Trophoblast cell (in vitro differentiated cells and primary cell): Measurements from ENCODE around the gene COX6B2.
A peak's percentile ranks its signal among the peaks of the same experiment; 100 is the strongest.

ENCODE experiments used
- DNase-seq, 2 donors: peaks; one replicate each; pipeline ENCODE4 v3.0.0-alpha.2; 2016
- H2AFZ ChIP-seq: 2 replicates; pipeline ENCODE4 v1.6.1; 2013; ENCODE audit warnings: low read length, moderate library complexity, mild to moderate bottlenecking; ENCODE audit not compliant: insufficient read depth, poor library complexity
- H2AK5ac ChIP-seq: 2 replicates; pipeline ENCODE4 v1.6.1; 2013; ENCODE audit warnings: mild to moderate bottlenecking, low read length
- H2BK120ac ChIP-seq: 2 replicates; pipeline ENCODE4 v1.6.1; 2013; ENCODE audit warnings: low read length, mild to moderate bottlenecking, moderate library complexity; ENCODE audit not compliant: insufficient read depth, poor library complexity
- H2BK12ac ChIP-seq: 2 replicates; pipeline ENCODE4 v1.6.1; 2013; ENCODE audit warnings: mild to moderate bottlenecking, low read length, moderate library complexity
- H2BK5ac ChIP-seq: 2 replicates; pipeline ENCODE4 v1.6.1; 2013; ENCODE audit warnings: low read length, low read depth, moderate library complexity, mild to moderate bottlenecking; ENCODE audit not compliant: poor library complexity
- H3K14ac ChIP-seq: 2 replicates; pipeline ENCODE4 v1.6.1; 2013; ENCODE audit warnings: mild to moderate bottlenecking, low read length
- H3K18ac ChIP-seq: 2 replicates; pipeline ENCODE4 v1.6.1; 2013; ENCODE audit warnings: mild to moderate bottlenecking, low read length
- H3K23ac ChIP-seq: 2 replicates; pipeline ENCODE4 v1.6.1; 2013; ENCODE audit warnings: low read length
- H3K27ac ChIP-seq: 2 replicates; pipeline ENCODE4 v1.5.1; 2013; ENCODE audit warnings: low read depth, mild to moderate bottlenecking, inconsistent platforms, low read length, moderate library complexity
- H3K27me3 ChIP-seq: 2 replicates; pipeline ENCODE4 v1.6.1; 2013; ENCODE audit warnings: inconsistent platforms, mild to moderate bottlenecking, low read length, moderate library complexity; ENCODE audit not compliant: insufficient read depth
- H3K36me3 ChIP-seq, 2 experiments: 1 replicate in 1 of 2; 2 replicates in 1 of 2; pipeline ENCODE4 v1.6.1; 2013; ENCODE audit warnings: low read length in 2 of 2, mild to moderate bottlenecking in 2 of 2, moderate library complexity in 1 of 2; ENCODE audit not compliant: insufficient read depth in 2 of 2, control insufficient read depth in 1 of 2
- H3K4ac ChIP-seq: 2 replicates; pipeline ENCODE4 v1.6.1; 2013; ENCODE audit warnings: low read depth, mild to moderate bottlenecking, low read length, moderate library complexity
- H3K4me1 ChIP-seq, 2 experiments: 1 replicate in 1 of 2; 2 replicates in 1 of 2; pipeline ENCODE4 v1.6.1; 2013; ENCODE audit warnings: low read length in 2 of 2, mild to moderate bottlenecking in 2 of 2, moderate library complexity in 1 of 2; ENCODE audit not compliant: insufficient read depth in 2 of 2, control insufficient read depth in 1 of 2
- H3K4me2 ChIP-seq: 2 replicates; pipeline ENCODE4 v1.6.1; 2013; ENCODE audit warnings: inconsistent platforms, mild to moderate bottlenecking, low read length, moderate library complexity
- H3K4me3 ChIP-seq: 2 replicates; pipeline ENCODE4 v1.5.1; 2013; ENCODE audit warnings: mild to moderate bottlenecking, low read depth, low read length, inconsistent platforms
- H3K79me1 ChIP-seq: one replicate; pipeline ENCODE4 v1.6.1; 2013; ENCODE audit warnings: low read length
- H3K79me2 ChIP-seq: 2 replicates; pipeline ENCODE4 v1.6.1; 2013; ENCODE audit warnings: low read length, mild to moderate bottlenecking; ENCODE audit not compliant: control insufficient read depth, insufficient read depth, poor library complexity
- H3K9ac ChIP-seq: 2 replicates; pipeline ENCODE4 v1.6.1; 2013; ENCODE audit warnings: mild to moderate bottlenecking, low read length
- H3K9me3 ChIP-seq: 2 replicates; pipeline ENCODE4 v1.6.1; 2013; ENCODE audit warnings: low read depth, mild to moderate bottlenecking, control low read depth, inconsistent platforms, low read length; ENCODE audit not compliant: insufficient read depth
- H4K12ac ChIP-seq: 2 replicates; pipeline ENCODE4 v1.6.1; 2013; ENCODE audit warnings: low read depth, mild to moderate bottlenecking, low read length, moderate library complexity
- H4K8ac ChIP-seq: 2 replicates; pipeline ENCODE4 v1.6.1; 2013; ENCODE audit warnings: low read depth, mild to moderate bottlenecking, low read length, moderate library complexity
- H4K91ac ChIP-seq: one replicate; pipeline ENCODE4 v1.6.1; 2013; ENCODE audit warnings: low read depth, mild to moderate bottlenecking, low read length, moderate library complexity
- WGBS: extraction: QIAGEN DNeasy Blood & Tissue Kit; methylation state at CpG from one replicate; pipeline ENCODE4 v1.1.7; 2013; ENCODE audit warnings: missing lambda C conversion rate; ENCODE audit not compliant: insufficient read length, insufficient coverage; ENCODE audit errors: extremely low coverage; 5-methylcytosine and 5-hydroxymethylcytosine counted together

COX6B2 gene

DNA sequence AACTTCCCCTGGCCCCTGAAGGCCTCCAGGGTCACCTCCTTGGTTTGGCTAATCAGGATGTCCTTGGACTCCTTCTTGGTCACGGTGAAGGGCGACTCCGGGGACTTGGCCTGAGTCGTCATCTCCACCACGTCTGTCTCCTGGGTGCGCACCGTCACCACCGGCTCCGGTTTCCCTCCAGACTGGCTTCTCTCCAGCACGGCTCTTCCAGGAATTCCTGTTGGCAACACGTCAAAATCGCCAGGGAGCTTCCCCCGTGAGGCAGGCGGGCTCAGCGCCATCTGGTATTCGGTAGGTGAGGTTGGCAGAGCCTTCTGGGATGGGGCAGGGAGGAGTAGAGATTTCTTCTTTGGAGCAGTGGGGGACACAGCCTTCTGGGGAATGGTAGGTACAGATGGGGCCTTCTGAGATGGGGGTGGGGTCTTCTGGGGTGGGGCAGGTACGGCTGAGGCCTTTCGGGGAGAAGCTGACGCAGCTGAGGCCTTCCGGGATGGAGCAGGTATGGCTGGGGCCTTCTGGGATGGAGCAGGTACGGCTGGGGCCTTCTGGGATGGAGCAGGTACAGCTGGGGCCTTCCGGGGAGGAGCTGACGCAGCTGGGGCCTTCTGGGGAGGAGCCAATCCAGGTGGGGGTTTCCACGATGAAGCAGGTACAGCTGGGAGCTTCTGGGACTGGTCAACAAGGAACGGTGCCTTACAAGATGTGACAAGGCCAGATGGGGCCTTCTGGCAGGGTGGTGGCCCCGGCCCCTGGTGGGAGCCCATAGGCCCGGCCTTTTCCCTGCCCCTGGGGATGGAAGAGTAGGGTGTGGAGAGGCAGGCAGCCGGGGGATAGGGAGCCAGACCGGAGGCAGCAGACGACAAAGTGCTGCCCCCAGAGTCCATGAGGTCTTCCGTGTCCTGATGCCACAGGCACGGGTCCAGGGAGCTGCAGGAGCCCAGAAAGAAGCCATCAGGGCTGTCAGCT is 4.7 kb upstream of the COX6B2 start:
- H3K9ac ChIP-seq, result no peak overlapping the region
- H2BK12ac ChIP-seq, result no peak overlapping the region
- no peak overlapping the region for H3K14ac ChIP-seq
- no peak overlapping the region for H2BK120ac ChIP-seq
- no peak overlapping the region for H3K4ac ChIP-seq
- H4K8ac ChIP-seq, result no peak overlapping the region
- no peaks in the 10 kb centered on the region for H3K79me2 ChIP-seq
- DNase-seq, result no peak
- peaks cover 3% of the 10 kb centered on the region for H3K79me1 ChIP-seq
- H3K27ac ChIP-seq, result no peak overlapping the region
- no CpG with 5 or more reads among the region's 32 CpGs for WGBS
- no peak overlapping the region for H3K18ac ChIP-seq
- H4K91ac ChIP-seq, result no peak overlapping the region
- no peak overlapping the region for H3K4me3 ChIP-seq
- peaks cover 4% of the 10 kb centered on the region for H3K27me3 ChIP-seq
- H3K36me3 ChIP-seq, result no peaks in the 10 kb centered on the region
- H3K4me1 ChIP-seq, result peaks cover 5 to 12% of the 10 kb centered on the region in 2 experiments
- no peak overlapping the region for H3K4me2 ChIP-seq
- no peak overlapping the region for H2AFZ ChIP-seq
- no peak overlapping the region for H2BK5ac ChIP-seq
- peaks cover 1% of the 10 kb centered on the region for H3K9me3 ChIP-seq
- no peak overlapping the region for H3K23ac ChIP-seq
- no peak overlapping the region for H2AK5ac ChIP-seq
- H4K12ac ChIP-seq, result no peak overlapping the region

DNA sequence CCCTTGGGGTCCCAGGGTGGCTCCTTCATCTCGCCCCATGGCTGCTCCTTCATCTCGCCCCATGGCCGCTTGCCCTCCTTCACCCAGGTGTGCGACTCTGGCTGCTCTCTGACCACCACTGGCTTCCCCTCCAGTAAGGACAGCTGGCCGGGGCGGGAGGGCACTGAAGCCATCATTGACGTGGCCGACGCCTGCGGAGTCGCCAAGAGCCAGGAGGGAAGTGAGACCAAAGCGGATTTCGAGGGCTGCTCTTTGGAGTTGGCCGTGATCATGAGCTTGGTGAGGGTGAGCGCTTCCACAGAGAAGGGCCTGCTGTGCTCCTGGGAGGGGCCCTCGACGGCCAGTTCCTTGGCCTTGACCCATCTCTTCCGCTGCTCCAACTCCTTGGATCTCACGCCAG is 4.0 kb upstream of the COX6B2 start:
- WGBS, result no CpG with 5 or more reads among the region's 19 CpGs

DNA sequence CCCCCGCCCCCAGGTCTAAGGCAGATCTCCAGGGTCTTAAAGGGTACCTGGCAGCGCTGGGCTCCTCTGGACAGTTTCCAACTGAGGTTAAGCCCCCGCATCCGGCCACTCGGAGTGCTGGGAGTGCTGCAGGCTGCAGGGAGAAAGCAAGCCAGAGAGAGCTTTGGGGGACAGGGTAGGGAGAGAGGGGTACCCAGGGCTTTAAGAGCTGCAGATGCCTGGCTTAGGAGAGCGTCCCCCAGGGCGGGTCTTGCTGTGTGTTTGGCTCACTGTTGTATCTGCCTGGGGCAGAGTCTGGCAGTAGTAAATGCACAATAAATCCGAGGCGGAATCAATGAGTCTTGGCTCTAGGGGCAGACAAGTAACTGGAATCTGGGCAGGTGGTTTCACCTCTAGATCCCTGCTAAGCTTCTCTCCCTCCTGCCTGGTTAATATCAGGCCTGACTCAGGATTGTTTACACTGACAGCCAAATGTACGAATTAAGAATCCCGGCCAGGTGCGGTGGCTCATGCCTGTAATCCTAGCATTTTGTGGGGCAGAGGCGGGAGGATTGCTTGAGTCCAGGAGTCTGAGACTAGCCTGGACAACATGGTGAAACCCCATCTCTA is 798 bp upstream of the COX6B2 start:
- no peak overlapping the region for H2BK120ac ChIP-seq
- H3K27ac ChIP-seq, result no peak overlapping the region
- no peak overlapping the region for H2AFZ ChIP-seq
- peaks cover 16% of the 10 kb centered on the region for H3K27me3 ChIP-seq
- H3K14ac ChIP-seq, result no peak overlapping the region
- H2BK12ac ChIP-seq, result no peak overlapping the region
- no peaks in the 10 kb centered on the region for H3K36me3 ChIP-seq
- H3K79me2 ChIP-seq, result no peaks in the 10 kb centered on the region
- H4K12ac ChIP-seq, result no peak overlapping the region
- no CpG with 5 or more reads among the region's 13 CpGs for WGBS
- H2AK5ac ChIP-seq, result no peak overlapping the region
- no peak overlapping the region for H4K91ac ChIP-seq
- H3K23ac ChIP-seq, result no peak overlapping the region
- H3K4me1 ChIP-seq, result peaks cover 4 to 15% of the 10 kb centered on the region in 2 experiments
- H3K9ac ChIP-seq, result no peak overlapping the region
- H3K4me3 ChIP-seq, result no peak overlapping the region
- H2BK5ac ChIP-seq, result no peak overlapping the region
- H3K4ac ChIP-seq, result no peak overlapping the region
- H3K79me1 ChIP-seq, result peaks cover 1% of the 10 kb centered on the region
- H3K4me2 ChIP-seq, result peak overlapping the region; percentile 9
- H3K18ac ChIP-seq, result no peak overlapping the region
- H3K9me3 ChIP-seq, result peaks cover 8% of the 10 kb centered on the region
- H4K8ac ChIP-seq, result no peak overlapping the region
- DNase-seq, result no peak

More for the DNA sequence above, 4.0 kb upstream of the COX6B2 start:
- Histone ChIP-seq H3K27ac (no peak overlapping the region), H2BK120ac (no peak overlapping the region), H3K4me3 (no peak overlapping the region), H4K12ac (no peak overlapping the region), H3K14ac (no peak overlapping the region), H3K36me3 (no peaks in the 10 kb centered on the region), H2AFZ (no peak overlapping the region), H3K4me2 (no peak overlapping the region), H3K9me3 (peaks cover 5% of the 10 kb centered on the region), H2BK5ac (no peak overlapping the region), H3K23ac (no peak overlapping the region), H3K79me1 (peaks cover 5% of the 10 kb centered on the region), H2AK5ac (no peak overlapping the region), H2BK12ac (no peak overlapping the region), H3K27me3 (peaks cover 5% of the 10 kb centered on the region), H3K18ac (no peak overlapping the region), H3K4ac (no peak overlapping the region), H3K79me2 (no peaks in the 10 kb centered on the region), H3K9ac (no peak overlapping the region), H4K8ac (no peak overlapping the region), H3K4me1 (peaks cover 5 to 16% of the 10 kb centered on the region in 2 experiments), H4K91ac (no peak overlapping the region)
- DNase-seq, result no peak

DNA sequence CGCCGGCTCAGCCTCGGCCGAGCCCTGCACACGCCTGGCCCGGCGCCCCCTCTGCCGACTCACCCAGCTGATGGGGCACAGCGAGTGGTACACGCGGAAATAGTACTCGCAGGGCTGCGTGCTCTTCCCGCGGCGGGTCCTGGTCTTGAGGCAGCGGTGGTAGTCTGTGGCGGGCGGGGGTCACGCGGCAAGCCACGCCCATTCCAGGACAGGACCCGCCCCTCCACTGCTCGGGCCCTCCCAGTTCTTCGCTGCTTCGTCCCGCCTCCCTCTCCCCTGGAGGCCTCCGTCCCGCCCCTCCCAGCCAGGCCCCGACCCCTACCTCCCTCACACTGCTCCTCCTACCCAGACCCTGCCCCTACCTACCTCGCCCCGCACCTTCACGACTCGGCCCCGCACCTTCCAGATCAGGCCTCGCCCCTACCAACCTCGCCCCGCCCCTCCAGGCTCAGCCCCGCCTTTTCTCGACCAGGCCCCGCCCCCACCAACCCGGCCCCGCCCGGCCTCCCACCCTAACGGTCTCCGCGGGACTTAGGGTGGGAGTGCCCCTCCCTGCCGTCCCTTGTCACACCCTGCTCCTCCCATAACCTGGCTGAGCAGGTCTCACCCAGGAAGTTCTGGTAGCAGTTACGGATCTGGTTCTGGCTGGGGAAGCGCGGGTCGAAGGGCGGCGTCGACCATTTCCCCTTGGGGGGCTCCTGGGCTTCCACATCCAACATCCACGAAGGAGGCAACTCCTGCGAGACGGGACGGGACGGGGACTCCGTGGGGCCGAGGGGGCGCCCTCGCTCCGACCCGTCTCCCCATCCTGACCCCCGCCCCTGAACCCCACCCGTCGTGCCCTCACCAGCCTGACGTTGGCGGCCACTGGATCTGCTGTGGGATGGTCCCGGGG is 469 bp downstream of the COX6B2 start:
- Histone ChIP-seq H3K79me1 (peaks cover 1% of the 10 kb centered on the region), H3K23ac (no peak overlapping the region), H4K91ac (no peak overlapping the region), H3K9ac (no peak overlapping the region), H3K18ac (no peak overlapping the region), H3K27ac (no peak overlapping the region), H3K14ac (no peak overlapping the region), H3K9me3 (peaks cover 8% of the 10 kb centered on the region), H3K4me2 (peak overlapping the region; percentile 82), H3K4ac (no peak overlapping the region), H3K4me1 (peaks cover 4 to 15% of the 10 kb centered on the region in 2 experiments), H3K27me3 (peaks cover 16% of the 10 kb centered on the region), H3K36me3 (peaks cover 0 to 2% of the 10 kb centered on the region in 2 experiments), H3K79me2 (no peaks in the 10 kb centered on the region), H2BK5ac (no peak overlapping the region), H4K8ac (no peak overlapping the region), H4K12ac (no peak overlapping the region), H2BK120ac (no peak overlapping the region), H2AK5ac (no peak overlapping the region), H2BK12ac (no peak overlapping the region), H2AFZ (peak overlapping the region; percentile 51), H3K4me3 (peak overlapping the region; percentile 65)
- no CpG with 5 or more reads among the region's 72 CpGs for WGBS
- DNase-seq, result peak; percentile 30 to 56
